ENCODE data around the gene NUDT4.
"Not testable (repeated sequence)": the region's sequence is repeated elsewhere in the genome, so short reads cannot be mapped to it uniquely, and the experiment has no call there.

Gene NUDT4

GRCh38 chr12:93427779-93428564, 50.2 kb downstream of the NUDT4 start:
- DNase-seq = no peak

- no peak for DNase-seq
These were observed 51.7 kb downstream of the NUDT4 start for GRCh38 chr12:93429448-93429847.

GRCh38 chr12:93429852-93430251, 52.1 kb downstream of the NUDT4 start:
- no peak for DNase-seq

- no peak for DNase-seq
These were observed 52.6 kb downstream of the NUDT4 start for GRCh38 chr12:93430280-93430679.

- DNase-seq = not testable (repeated sequence)
These were observed 54.3 kb downstream of the NUDT4 start for GRCh38 chr12:93432031-93432430.

GRCh38 chr12:93434256-93434865, 56.6 kb downstream of the NUDT4 start:
- DNase-seq = no peak

- DNase-seq = no peak
These were observed 60.7 kb downstream of the NUDT4 start for GRCh38 chr12:93438266-93439050.

- no peak for DNase-seq
These were observed 62.5 kb downstream of the NUDT4 start for GRCh38 chr12:93440043-93440835.

GRCh38 chr12:93441081-93441616, 63.4 kb downstream of the NUDT4 start:
- peak in 15 of 51 donors; percentile 7 to 54 (median 35) for DNase-seq

GRCh38 chr12:93441617-93442410, 64.1 kb downstream of the NUDT4 start, which contains the start of gene UBE2N:
Gene UBE2N (minus strand): TSS chr12:93441947. CDS start chr12:93441884, 63 bp downstream.
- DNase-seq = peak; percentile 73 to 99 (median 95)

- no peak for DNase-seq
These were observed 65.0 kb downstream of the NUDT4 start for GRCh38 chr12:93442411-93443340.

GRCh38 chr12:93443576-93443975, 65.9 kb downstream of the NUDT4 start:
- DNase-seq = no peak

GRCh38 chr12:93447555-93448290, 70.0 kb downstream of the NUDT4 start:
- peak in 2 of 51 donors; percentile 3 to 36 for DNase-seq

- no peak for DNase-seq
These were observed 71.1 kb downstream of the NUDT4 start for GRCh38 chr12:93448796-93449195.

GRCh38 chr12:93449277-93449676, 71.6 kb downstream of the NUDT4 start:
- DNase-seq = no peak

GRCh38 chr12:93451423-93452158, 73.9 kb downstream of the NUDT4 start:
- no peak for DNase-seq

- DNase-seq = no peak
These were observed 75.9 kb downstream of the NUDT4 start for GRCh38 chr12:93453633-93454032.

GRCh38 chr12:93456077-93456476, 78.4 kb downstream of the NUDT4 start:
- no peak for DNase-seq
